Measurements from ENCODE around the gene TEX52. TPM values are rescaled to one million over a fixed set of nuclear protein-coding genes. Genes with fewer than 3 reads are reported as not detected.

Gene TEX52
- total and polyA plus RNA-seq, 10 of the 15 experiments (the other 5 are each of a cell fraction or from before 2014, with no cell fraction given) = 0.23 TPM; not detected in 9

DNA sequence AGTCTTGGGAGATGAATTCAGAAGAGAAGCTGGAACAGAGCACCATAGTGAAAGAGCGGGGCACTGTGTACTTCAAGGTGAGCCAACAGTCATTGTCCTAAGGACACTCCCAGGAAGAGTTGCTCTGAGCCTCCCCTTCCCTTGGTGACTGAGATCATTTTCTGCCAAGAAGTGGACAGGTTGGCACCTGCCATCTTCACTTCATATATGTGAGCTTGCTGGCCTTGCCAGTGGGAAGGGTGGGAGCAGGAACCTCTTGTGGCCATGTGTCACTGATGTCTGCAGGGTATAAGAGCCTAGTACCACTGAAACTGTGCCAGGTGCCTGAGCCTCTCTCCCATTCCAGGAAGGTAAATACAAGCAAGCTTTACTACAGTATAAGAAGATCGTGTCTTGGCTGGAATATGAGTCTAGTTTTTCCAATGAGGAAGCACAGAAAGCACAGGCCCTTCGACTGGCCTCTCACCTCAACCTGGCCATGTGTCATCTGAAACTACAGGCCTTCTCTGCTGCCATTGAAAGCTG, 56.7 kb downstream of the TEX52 start:
- ATAC-seq (no peak), DNase-seq (ENCODE audit: low read depth, low spot score) (no peak), FAIRE-seq (no peak)
- BruUV-seq (replicated peaks) = no TSS peak
- ChIA-PET POLR2A (interaction anchor here (1.5 kb wide), 1 partner anchor 13 kb away, joined by 4 read pairs; no protein-coding TSS in a partner anchor), RAD21 (ENCODE audit: unreplicated experiment) (interaction anchor here (1.2 kb wide), 1 partner anchor 15 kb away, joined by 3 read pairs; no protein-coding TSS in a partner anchor), CTCF (interaction anchor here (0.6 to 2.9 kb wide), 3 partner anchors 10 to 1398 kb away, joined by 3 to 17 read pairs (median 4); partner anchors contain the start of gene ITFG2), SMC1A (ENCODE audit: uncharacterized antibody, unreplicated experiment) (no interaction called here)
- intact Hi-C loops (cut with micrococcal nuclease; ENCODE audit: unreplicated experiment) (no loop called here), in situ Hi-C loops (cut with MboI) (no loop called here)
- no peak overlapping the region for H2AFZ ChIP-seq (ENCODE audit: control insufficient read depth, low read depth, low read length)
- peaks cover 27 to 35% of the 10 kb centered on the region in 2 experiments for H3K36me3 ChIP-seq (ENCODE audit: control insufficient read depth in 2 of 2, insufficient read depth in 2 of 2, low read length in 1 of 2)
- no peak overlapping the region for H3K27ac ChIP-seq (ENCODE audit: control insufficient read depth, insufficient read depth)
- no peaks in the 10 kb centered on the region for H3K9me3 ChIP-seq (replicated peaks; ENCODE audit: control insufficient read depth, insufficient read depth, low read length)
- no peak overlapping the region for H3K4me3 ChIP-seq
- peaks cover 25% of the 10 kb centered on the region for H3K79me2 ChIP-seq (ENCODE audit: control insufficient read depth, insufficient read depth, low read length)
- no peak overlapping the region for H3K9ac ChIP-seq (ENCODE audit: control insufficient read depth, insufficient read depth, low read length)
- WGBS (ENCODE audit: insufficient coverage, insufficient replicate concordance, low lambda C conversion rate, missing lambda C conversion rate) = 73% methylated on average over 3 of the region's 3 CpGs
- H4K20me1 ChIP-seq (ENCODE audit: control insufficient read depth, insufficient read depth) = no peaks in the 10 kb centered on the region; the same call in 1 of the 2 replicates
- H3K27me3 ChIP-seq (replicated peaks in 1 of 2; ENCODE audit: control insufficient read depth in 2 of 2, insufficient read depth in 2 of 2, low read length in 1 of 2) = no peaks in the 10 kb centered on the region
- no peak overlapping the region for H3K4me2 ChIP-seq (ENCODE audit: control insufficient read depth, insufficient read depth)
- peaks cover 14% of the 10 kb centered on the region for H3K4me1 ChIP-seq (ENCODE audit: control insufficient read depth, insufficient read depth, low read length)
- TF ChIP-seq MYB (IDR thresholded peaks at IDR 0.05; ENCODE audit: borderline replicate concordance, low read depth, low read length) (no peak), ZNF622 (IDR thresholded peaks at IDR 0.05) (no peak), EP300 (IDR thresholded peaks at IDR 0.05; ENCODE audit: borderline replicate concordance in 1 of 2, control insufficient read depth in 1 of 2, low read depth in 2 of 2, low read length in 2 of 2) (no peak), PAX8 (IDR thresholded peaks at IDR 0.05) (no peak), SMAD5 (IDR thresholded peaks at IDR 0.05; ENCODE audit: low read depth) (no peak), RELA (IDR thresholded peaks at IDR 0.05; ENCODE audit: borderline replicate concordance, partially characterized antibody) (no peak), ZBTB40 (IDR thresholded peaks at IDR 0.05; ENCODE audit: borderline replicate concordance) (no peak), HDAC6 (IDR thresholded peaks at IDR 0.05; ENCODE audit: unreplicated experiment) (no peak), GATAD2B (conservative IDR thresholded peaks at IDR 0.05; ENCODE audit: low read depth) (no peak), BHLHE40 (IDR thresholded peaks at IDR 0.05; ENCODE audit: borderline replicate concordance in 1 of 2, low read depth in 2 of 2, low read length in 1 of 2) (no peak), ZNF687 (IDR thresholded peaks at IDR 0.05) (no peak), NR2C1 (IDR thresholded peaks at IDR 0.05) (no peak), CEBPB (IDR thresholded peaks at IDR 0.05; ENCODE audit: borderline replicate concordance in 1 of 2, low read depth in 2 of 2, low read length in 2 of 2) (no peak), KAT2A (conservative IDR thresholded peaks at IDR 0.05; ENCODE audit: control insufficient read depth, low read depth, low read length) (no peak)
- TF ChIP-seq, protein P1, sequence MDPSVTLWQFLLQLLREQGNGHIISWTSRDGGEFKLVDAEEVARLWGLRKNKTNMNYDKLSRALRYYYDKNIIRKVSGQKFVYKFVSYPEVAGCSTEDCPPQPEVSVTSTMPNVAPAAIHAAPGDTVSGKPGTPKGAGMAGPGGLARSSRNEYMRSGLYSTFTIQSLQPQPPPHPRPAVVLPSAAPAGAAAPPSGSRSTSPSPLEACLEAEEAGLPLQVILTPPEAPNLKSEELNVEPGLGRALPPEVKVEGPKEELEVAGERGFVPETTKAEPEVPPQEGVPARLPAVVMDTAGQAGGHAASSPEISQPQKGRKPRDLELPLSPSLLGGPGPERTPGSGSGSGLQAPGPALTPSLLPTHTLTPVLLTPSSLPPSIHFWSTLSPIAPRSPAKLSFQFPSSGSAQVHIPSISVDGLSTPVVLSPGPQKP (IDR thresholded peaks at IDR 0.05; ENCODE audit: low read depth, low read length) = no peak
